Nephron progenitor cell (in vitro differentiated cells): ENCODE data around the gene TRIM47.

Experiments
- DNase-seq: peaks from one replicate; pipeline ENCODE4 v3.0.0; 2021
- H3K27ac Mint-ChIP-seq: 2 replicates; pipeline ENCODE4 v1.8.0; 2021; ENCODE audit warnings: mild to moderate bottlenecking, moderate library complexity, mixed read lengths
- H3K27me3 Mint-ChIP-seq: 2 replicates; pipeline ENCODE4 v1.8.0; 2021; ENCODE audit warnings: mild to moderate bottlenecking, low read depth, mixed read lengths; ENCODE audit not compliant: poor library complexity
- H3K36me3 Mint-ChIP-seq: 2 replicates; pipeline ENCODE4 v1.8.0; 2021; ENCODE audit warnings: low read depth, mixed read lengths
- H3K4me1 Mint-ChIP-seq: 2 replicates; pipeline ENCODE4 v1.8.0; 2021; ENCODE audit warnings: mixed read lengths
- H3K4me3 Mint-ChIP-seq: 2 replicates; pipeline ENCODE4 v1.8.0; 2021; ENCODE audit warnings: mild to moderate bottlenecking, moderate library complexity, mixed read lengths
- H3K9me3 Mint-ChIP-seq: 2 replicates; pipeline ENCODE4 v1.8.0; 2021; ENCODE audit warnings: mild to moderate bottlenecking, moderate library complexity, mixed read lengths
- CTCF ChIP-seq: fragments of 200-600 bp; sonication (generic); IDR thresholded peaks from 2 replicates; pipeline ENCODE4 v1.5.0; 2021; ENCODE audit warnings: antibody characterized with exemption

TRIM47 gene

GRCh38 chr17:75910699-75911098, 32.3 kb upstream of the TRIM47 start:
- TF ChIP-seq CTCF, result no peak
- peak; percentile 36 for DNase-seq
- Mint-ChIP-seq H3K4me3 (no peak overlapping the region), H3K4me1 (peaks cover 3% of the 10 kb centered on the region), H3K27me3 (no peaks in the 10 kb centered on the region), H3K27ac (no peak overlapping the region), H3K9me3 (no peaks in the 10 kb centered on the region), H3K36me3 (no peaks in the 10 kb centered on the region)

- Mint-ChIP-seq H3K4me3 (no peak overlapping the region), H3K27ac (no peak overlapping the region), H3K27me3 (no peaks in the 10 kb centered on the region), H3K4me1 (peaks cover 3% of the 10 kb centered on the region), H3K9me3 (no peaks in the 10 kb centered on the region), H3K36me3 (no peaks in the 10 kb centered on the region)
- no peak for DNase-seq
- no peak for TF ChIP-seq CTCF
Observed at GRCh38 chr17:75909812-75910274, 31.5 kb upstream of the TRIM47 start.

- DNase-seq, result no peak
Observed at GRCh38 chr17:75909051-75909811, 30.9 kb upstream of the TRIM47 start.

GRCh38 chr17:75908201-75908600, 29.8 kb upstream of the TRIM47 start:
- H3K4me3 Mint-ChIP-seq, result no peak overlapping the region
- no peak for DNase-seq
- no peak overlapping the region for H3K27ac Mint-ChIP-seq

More at GRCh38 chr17:75909051-75909811, 30.9 kb upstream of the TRIM47 start:
- H3K27ac Mint-ChIP-seq, result peak overlapping the region; percentile 37
- H3K36me3 Mint-ChIP-seq, result no peaks in the 10 kb centered on the region
- no peaks in the 10 kb centered on the region for H3K9me3 Mint-ChIP-seq
- no peak overlapping the region for H3K4me3 Mint-ChIP-seq
- peaks cover 4% of the 10 kb centered on the region for H3K4me1 Mint-ChIP-seq
- H3K27me3 Mint-ChIP-seq, result no peaks in the 10 kb centered on the region
- no peak for TF ChIP-seq CTCF

GRCh38 chr17:75906143-75906884, 27.9 kb upstream of the TRIM47 start:
- no peak for DNase-seq
- no peak overlapping the region for H3K27ac Mint-ChIP-seq
- H3K27me3 Mint-ChIP-seq, result no peaks in the 10 kb centered on the region
- no peak overlapping the region for H3K4me3 Mint-ChIP-seq
- no peak for TF ChIP-seq CTCF
- H3K9me3 Mint-ChIP-seq, result no peaks in the 10 kb centered on the region
- H3K36me3 Mint-ChIP-seq, result no peaks in the 10 kb centered on the region
- peaks cover 8% of the 10 kb centered on the region for H3K4me1 Mint-ChIP-seq

More at GRCh38 chr17:75908201-75908600, 29.8 kb upstream of the TRIM47 start:
- H3K36me3 Mint-ChIP-seq, result no peaks in the 10 kb centered on the region
- TF ChIP-seq CTCF, result no peak
- H3K4me1 Mint-ChIP-seq, result peaks cover 8% of the 10 kb centered on the region
- no peaks in the 10 kb centered on the region for H3K9me3 Mint-ChIP-seq
- no peaks in the 10 kb centered on the region for H3K27me3 Mint-ChIP-seq
